ENCODE results near the gene TPO. TPM values are rescaled to one million over a fixed set of nuclear protein-coding genes. Genes with fewer than 3 reads are reported as not detected.

The TPO gene
- total RNA-seq, 1 experiment from 2014 or later: not detected

GRCh38 chr2:1483551-1483950 lies 70.3 kb downstream of the TPO start (continued):
- TF ChIP-seq OVOL2 (CRISPR knock-in tag; IDR thresholded peaks at IDR 0.05; ENCODE audit: borderline replicate concordance): no peak
- TF ChIP-seq TEAD1 (CRISPR knock-in tag; IDR thresholded peaks at IDR 0.05): no peak
- TF ChIP-seq JUN (CRISPR knock-in tag; IDR thresholded peaks at IDR 0.05): no peak
- no peak for TF ChIP-seq ZNF281 (CRISPR knock-in tag; IDR thresholded peaks at IDR 0.05)
- TF ChIP-seq ARID4B (CRISPR knock-in tag; IDR thresholded peaks at IDR 0.05; ENCODE audit: borderline replicate concordance): no peak

GRCh38 chr2:1484131-1484884 lies 71.0 kb downstream of the TPO start:
- H3K27me3 Mint-ChIP-seq (ENCODE audit: low read depth): no peaks in the 10 kb centered on the region
- H3K36me3 Mint-ChIP-seq: peaks cover 3% of the 10 kb centered on the region; the same call in 1 of the 2 replicates
- ChIA-PET POLR2A (no interaction called here), CTCF (no interaction called here)
- ATAC-seq (no peak), DNase-seq (ENCODE audit: low spot score) (no peak)
- H3K27ac Mint-ChIP-seq: no peak overlapping the region
- no peak for TF ChIP-seq GABPB1 (CRISPR knock-in tag; IDR thresholded peaks at IDR 0.05)
- no peak for TF ChIP-seq ZNF416 (CRISPR knock-in tag; IDR thresholded peaks at IDR 0.05)
- no peak for TF ChIP-seq TCF7 (CRISPR knock-in tag; IDR thresholded peaks at IDR 0.05; ENCODE audit: low read depth)
- TF ChIP-seq ZBTB43 (CRISPR knock-in tag; IDR thresholded peaks at IDR 0.05): no peak
- TF ChIP-seq IRF1 (CRISPR knock-in tag; IDR thresholded peaks at IDR 0.05): no peak
- TF ChIP-seq NR2C2 (CRISPR knock-in tag; IDR thresholded peaks at IDR 0.05): no peak
- no peak for TF ChIP-seq NFE2L1 (CRISPR knock-in tag; IDR thresholded peaks at IDR 0.05)
- no peak for TF ChIP-seq ZNF121 (CRISPR knock-in tag; IDR thresholded peaks at IDR 0.05)
- no peaks in the 10 kb centered on the region for H3K9me3 Mint-ChIP-seq
- 0 out of 2 replicates have a peak, but pooled peaks cover 1% of the 10 kb centered on the region for H3K4me1 Mint-ChIP-seq
- no peak overlapping the region for H3K4me3 Mint-ChIP-seq

- Mint-ChIP-seq H3K27me3 (ENCODE audit: low read depth) (no peaks in the 10 kb centered on the region), H3K4me1 (peaks cover 9% of the 10 kb centered on the region; the same call in 1 of the 2 replicates), H3K27ac (no peak overlapping the region), H3K4me3 (no peak overlapping the region), H3K9me3 (no peaks in the 10 kb centered on the region), H3K36me3 (peaks cover 3% of the 10 kb centered on the region; the same call in 1 of the 2 replicates)
- DNase-seq (ENCODE audit: low spot score): no peak
- ChIA-PET POLR2A (no interaction called here), CTCF (no interaction called here)
- ATAC-seq: no peak
- TF ChIP-seq NFYB (CRISPR knock-in tag; conservative IDR thresholded peaks at IDR 0.05; ENCODE audit: low read depth): no peak
- no peak for TF ChIP-seq USF2 (CRISPR knock-in tag; IDR thresholded peaks at IDR 0.05)
- TF ChIP-seq E2F4 (CRISPR knock-in tag; IDR thresholded peaks at IDR 0.05; ENCODE audit: borderline replicate concordance, low read depth): no peak
- TF ChIP-seq ETV6 (CRISPR knock-in tag; IDR thresholded peaks at IDR 0.05): no peak
- no peak for TF ChIP-seq ZBTB43 (CRISPR knock-in tag; IDR thresholded peaks at IDR 0.05)
- no peak for TF ChIP-seq ERG (CRISPR knock-in tag; IDR thresholded peaks at IDR 0.05)
Measured at GRCh38 chr2:1486670-1487069, 73.4 kb downstream of the TPO start.
